ENCODE results near the gene NES. TPM values are rescaled to one million over a fixed set of nuclear protein-coding genes. Genes with fewer than 3 reads are reported as not detected.

The NES gene
- total and polyA plus RNA-seq, 12 donors = 46.8 to 389 (median 177) TPM

DNA sequence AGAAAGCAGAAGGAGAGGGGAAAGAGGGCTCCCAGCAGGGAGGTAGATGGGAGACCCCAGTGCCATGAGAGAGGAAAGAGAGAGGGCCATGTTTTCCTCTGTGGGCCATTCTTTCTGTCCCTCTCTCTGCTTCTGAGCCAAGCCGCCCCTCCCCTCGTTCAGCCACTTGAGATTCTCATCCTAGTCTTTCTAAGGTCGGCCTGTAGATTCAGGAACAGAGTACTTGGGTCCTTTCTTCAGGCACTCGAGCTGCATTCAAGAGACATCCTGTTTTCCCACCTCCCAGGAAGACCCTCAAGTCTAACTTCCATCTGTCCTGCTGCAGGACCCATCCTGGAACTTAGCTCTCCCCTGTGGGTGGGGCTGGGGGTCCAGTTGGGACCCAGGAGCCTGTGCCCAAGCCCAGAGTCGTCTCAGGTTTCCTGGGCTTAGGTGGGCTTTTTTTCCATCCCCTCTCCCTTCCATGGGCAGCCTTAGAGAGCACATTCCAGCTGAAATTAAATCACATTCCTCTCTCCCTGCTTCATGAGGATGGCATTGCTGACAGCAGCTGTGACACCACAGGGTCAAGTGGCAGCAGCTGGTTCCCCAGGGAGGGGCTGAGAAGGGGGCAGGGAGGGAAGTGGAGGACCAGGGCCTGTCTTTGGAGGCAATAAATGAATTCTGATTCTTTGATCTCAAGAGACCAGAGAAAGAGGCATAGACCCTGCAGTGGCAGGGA is 13.0 kb downstream of the NES start:
- no peak for ATAC-seq
- intact Hi-C loops (cut with DNase I) = loop anchor here in 2 of 10 donors (5.0 to 10.0 kb wide), 2 partner anchors 162 to 231 kb away; partner anchors contain the start of genes MEF2D (in 2 of the 2) and PEAR1 (in 1 of the 2)
- Histone ChIP-seq H3K27ac (peak overlapping the region; percentile 88 to 99 (median 96)), H3K27me3 (no peaks in the 10 kb centered on the region), H3K9me3 (no peaks in the 10 kb centered on the region), H3K4me1 (peaks cover 82 to 100% (median 99%) of the 10 kb centered on the region in 9 donors), H3K36me3 (no peaks in the 10 kb centered on the region), H3K4me3 (peak overlapping the region in 6 of 10 donors; percentile 11 to 33 (median 22))
- TF ChIP-seq, protein P1, sequence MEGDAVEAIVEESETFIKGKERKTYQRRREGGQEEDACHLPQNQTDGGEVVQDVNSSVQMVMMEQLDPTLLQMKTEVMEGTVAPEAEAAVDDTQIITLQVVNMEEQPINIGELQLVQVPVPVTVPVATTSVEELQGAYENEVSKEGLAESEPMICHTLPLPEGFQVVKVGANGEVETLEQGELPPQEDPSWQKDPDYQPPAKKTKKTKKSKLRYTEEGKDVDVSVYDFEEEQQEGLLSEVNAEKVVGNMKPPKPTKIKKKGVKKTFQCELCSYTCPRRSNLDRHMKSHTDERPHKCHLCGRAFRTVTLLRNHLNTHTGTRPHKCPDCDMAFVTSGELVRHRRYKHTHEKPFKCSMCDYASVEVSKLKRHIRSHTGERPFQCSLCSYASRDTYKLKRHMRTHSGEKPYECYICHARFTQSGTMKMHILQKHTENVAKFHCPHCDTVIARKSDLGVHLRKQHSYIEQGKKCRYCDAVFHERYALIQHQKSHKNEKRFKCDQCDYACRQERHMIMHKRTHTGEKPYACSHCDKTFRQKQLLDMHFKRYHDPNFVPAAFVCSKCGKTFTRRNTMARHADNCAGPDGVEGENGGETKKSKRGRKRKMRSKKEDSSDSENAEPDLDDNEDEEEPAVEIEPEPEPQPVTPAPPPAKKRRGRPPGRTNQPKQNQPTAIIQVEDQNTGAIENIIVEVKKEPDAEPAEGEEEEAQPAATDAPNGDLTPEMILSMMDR (IDR thresholded peaks at IDR 0.05) = no peak
- DNase-seq = no peak
- 26 to 37% methylated on average over 5 of the region's 5 CpGs for WGBS, 2 donors

DNA sequence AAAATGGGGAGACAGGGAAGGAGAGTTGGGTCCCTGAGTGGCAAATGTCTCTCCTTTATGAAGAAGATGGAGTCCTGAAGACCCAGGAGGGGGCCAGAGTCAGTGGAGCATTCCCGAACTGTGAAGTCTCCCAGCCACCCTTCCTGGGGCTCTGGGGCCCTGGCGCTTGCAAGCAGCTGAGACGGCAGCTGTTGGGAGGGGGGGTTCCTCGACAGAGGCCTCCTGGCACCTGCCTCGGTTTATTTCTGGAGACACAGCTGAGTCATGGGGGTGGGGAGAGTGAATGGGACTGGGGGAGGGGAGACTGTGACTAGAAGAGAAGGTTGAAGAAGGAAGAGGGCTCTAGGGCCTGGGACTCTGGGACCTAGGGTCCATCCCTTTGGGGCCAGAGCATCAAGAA is 14.0 kb downstream of the NES start:
- TF ChIP-seq, protein P1 (IDR thresholded peaks at IDR 0.05) = no peak
- H3K27ac ChIP-seq = peak overlapping the region; percentile 88 to 99 (median 96)
- 9 to 11% methylated on average over 5 of the region's 5 CpGs for WGBS, 2 donors
- no peaks in the 10 kb centered on the region for H3K9me3 ChIP-seq
- H3K27me3 ChIP-seq = no peaks in the 10 kb centered on the region
- intact Hi-C loops (cut with DNase I) = loop anchor here in 2 of 10 donors (5.0 to 10.0 kb wide), 2 partner anchors 161 to 232 kb away; partner anchors contain the start of genes MEF2D (in 2 of the 2) and PEAR1 (in 1 of the 2)
- ATAC-seq (peak in 2 of 8 donors; percentile 6 to 12), DNase-seq (peak; percentile 52 to 86)
- no peak overlapping the region for H3K4me3 ChIP-seq
- peaks cover 73 to 97% (median 92%) of the 10 kb centered on the region in 9 donors for H3K4me1 ChIP-seq
- H3K36me3 ChIP-seq = no peaks in the 10 kb centered on the region

DNA sequence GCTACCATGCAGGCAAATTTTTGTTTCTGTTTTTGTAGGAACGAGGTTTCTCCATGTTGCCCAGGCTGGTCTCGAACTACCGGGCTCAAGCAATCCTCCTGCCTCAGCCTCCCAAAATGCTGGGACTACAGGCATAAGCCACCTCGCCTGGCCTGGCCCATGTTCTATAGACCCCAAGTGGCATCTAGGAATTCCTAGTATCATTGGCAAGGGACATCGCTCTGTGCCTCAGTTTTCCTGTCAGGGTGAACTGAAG is 14.5 kb downstream of the NES start:
- H3K4me3 ChIP-seq = no peak overlapping the region
- intact Hi-C loops (cut with DNase I) = loop anchor here in 2 of 10 donors (5.0 to 10.0 kb wide), 2 partner anchors 160 to 232 kb away; partner anchors contain the start of genes MEF2D (in 2 of the 2) and PEAR1 (in 1 of the 2)
- ATAC-seq = no peak
- WGBS, 2 donors = 71 to 74% methylated on average over 5 of the region's 5 CpGs
- H3K27ac ChIP-seq = peak overlapping the region; percentile 88 to 99 (median 96)
- H3K4me1 ChIP-seq = peaks cover 68 to 97% (median 90%) of the 10 kb centered on the region in 9 donors
- TF ChIP-seq, protein P1 (IDR thresholded peaks at IDR 0.05) = no peak
- no peaks in the 10 kb centered on the region for H3K9me3 ChIP-seq
- peaks cover 0 to 3% (median 0%) of the 10 kb centered on the region in 7 donors for H3K27me3 ChIP-seq
- H3K36me3 ChIP-seq = no peaks in the 10 kb centered on the region
- DNase-seq = no peak

DNA sequence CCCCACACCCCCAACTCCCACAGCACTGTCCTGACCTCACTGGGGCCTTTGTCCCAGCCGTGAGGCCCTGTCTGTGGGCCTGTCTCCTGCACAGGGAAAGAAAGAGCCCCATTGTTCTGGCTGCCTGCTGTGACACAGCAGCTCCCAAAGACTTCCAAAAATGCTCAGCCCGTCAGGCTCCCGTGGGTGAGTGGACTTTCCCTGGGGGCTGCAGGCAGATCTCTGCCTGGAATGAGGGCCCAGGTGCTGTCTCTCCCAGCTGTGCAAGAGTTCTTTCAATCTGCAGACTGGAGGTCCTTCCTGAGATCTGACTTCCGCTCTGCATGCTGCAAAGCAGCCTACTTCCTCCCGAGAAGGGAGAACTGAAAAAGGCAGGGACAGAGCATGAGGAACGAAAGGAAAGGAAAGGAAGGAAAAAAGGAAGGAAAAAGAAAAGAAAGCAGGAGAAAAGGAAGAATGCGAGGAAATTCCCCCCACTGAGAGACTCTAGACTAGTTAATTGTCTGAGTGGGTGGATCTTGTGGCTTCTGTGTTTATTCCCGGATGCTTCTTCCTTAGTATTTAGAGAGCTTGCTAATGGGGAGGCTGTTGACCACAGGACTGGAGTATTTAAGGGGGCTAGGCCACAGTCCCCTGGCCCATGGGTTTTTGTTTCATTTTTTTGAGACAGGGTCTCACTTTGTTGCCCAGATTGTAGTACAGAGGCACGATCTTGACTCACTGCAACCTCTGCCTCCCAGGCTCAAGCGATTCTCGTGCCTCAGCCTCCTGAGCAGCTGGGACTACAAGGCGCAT is 15.0 kb downstream of the NES start:
- no peak for DNase-seq

More for the DNA sequence above, 15.0 kb downstream of the NES start:
- no peaks in the 10 kb centered on the region for H3K36me3 ChIP-seq
- peaks cover 63 to 97% (median 90%) of the 10 kb centered on the region in 9 donors for H3K4me1 ChIP-seq
- H3K27me3 ChIP-seq = peaks cover 0 to 8% (median 0%) of the 10 kb centered on the region in 7 donors
- peak overlapping the region; percentile 88 to 99 (median 96) for H3K27ac ChIP-seq
- WGBS, 2 donors = 46 to 55% methylated on average over 12 of the region's 12 CpGs
- TF ChIP-seq, protein P1 (IDR thresholded peaks at IDR 0.05) = no peak
- no peak for ATAC-seq
- H3K9me3 ChIP-seq = no peaks in the 10 kb centered on the region
- H3K4me3 ChIP-seq = no peak overlapping the region
- intact Hi-C loops (cut with DNase I) = loop anchor here in 2 of 10 donors (5.0 to 10.0 kb wide), 2 partner anchors 160 to 233 kb away; partner anchors contain the start of genes MEF2D (in 2 of the 2) and PEAR1 (in 1 of the 2)

Measured in heart right ventricle (tissue), 16 donors.